IMR-90 (cell line): Measurements from ENCODE around the gene RPS6KA5. TPM values are rescaled to one million over a fixed set of nuclear protein-coding genes. Genes with fewer than 3 reads are reported as not detected.

Experiments used
- ATAC-seq: fragments of 200-7000 bp; cut with Tn5 transposase; 2 replicates; pipeline ENCODE4 v1.9.1; 2020; ENCODE audit warnings: low read depth, mild to moderate bottlenecking, moderate library complexity
- BruUV-seq: library from RNA; stranded (reverse); fragments of 400-500 nt; replicated peaks from 2 replicates; lab custom pipeline; 2021; lab: Mats Ljungman, UMichigan
- CTCF ChIA-PET: fragments of 300-600 bp; formaldehyde crosslinking; extraction: SDS; loops from one replicate; lab custom pipeline; 2021; ENCODE audit warnings: antibody characterized with exemption; lab: Yijun Ruan, JAX
- POLR2A ChIA-PET: fragments of 300-600 bp; sonication (Branson Sonifier 250); formaldehyde crosslinking; loops from one replicate; lab custom pipeline; 2022; ENCODE audit warnings: antibody characterized with exemption; ENCODE audit not compliant: unreplicated experiment; lab: Charles Lee
- DNase-seq: peaks from one replicate; pipeline ENCODE4 v3.0.0; 2013
- H2AFZ ChIP-seq: replicated peaks from 2 replicates; pipeline ENCODE3; 2013; ENCODE audit warnings: low read length, mild to moderate bottlenecking; ENCODE audit not compliant: poor library complexity
- H2AK5ac ChIP-seq: 2 replicates; pipeline ENCODE4 v1.6.1; 2013; ENCODE audit warnings: low read depth, low read length, inconsistent platforms
- H2AK9ac ChIP-seq: replicated peaks from 2 replicates; pipeline ENCODE3; 2013; ENCODE audit warnings: mild to moderate bottlenecking, low read depth, low read length, moderate library complexity; ENCODE audit not compliant: poor library complexity
- H2BK120ac ChIP-seq: 2 replicates; pipeline ENCODE4 v1.6.1; 2013; ENCODE audit warnings: low read depth, low read length, inconsistent platforms
- H2BK15ac ChIP-seq: 3 replicates; pipeline ENCODE4 v1.6.1; 2013; ENCODE audit warnings: low read depth, low read length, inconsistent platforms
- H2BK20ac ChIP-seq: 2 replicates; pipeline ENCODE4 v1.6.1; 2013; ENCODE audit warnings: low read depth, mild to moderate bottlenecking, inconsistent platforms, low read length, moderate library complexity
- H2BK5ac ChIP-seq: 2 replicates; pipeline ENCODE4 v1.6.1; 2013; ENCODE audit warnings: mild to moderate bottlenecking, low read depth, low read length, inconsistent platforms; ENCODE audit not compliant: poor library complexity, severe bottlenecking
- H3K14ac ChIP-seq: replicated peaks from 2 replicates; pipeline ENCODE4 v1.6.1; 2013; ENCODE audit warnings: low read depth, low read length, inconsistent platforms
- H3K18ac ChIP-seq: 2 replicates; pipeline ENCODE4 v1.6.1; 2013; ENCODE audit warnings: low read depth, low read length, control low read depth
- H3K23ac ChIP-seq: 2 replicates; pipeline ENCODE4 v1.6.1; 2013; ENCODE audit warnings: low read depth, low read length, inconsistent platforms
- H3K27ac ChIP-seq: 2 replicates; pipeline ENCODE4 v1.5.1; 2013; ENCODE audit warnings: mild to moderate bottlenecking, control low read depth, low read length; ENCODE audit not compliant: insufficient read depth
- H3K27me3 ChIP-seq: 2 replicates; pipeline ENCODE4 v1.6.1; 2013; ENCODE audit warnings: low read length; ENCODE audit not compliant: control insufficient read depth, insufficient read depth
- H3K36me3 ChIP-seq: 2 replicates; pipeline ENCODE4 v1.6.1; 2013; ENCODE audit warnings: low read length, mixed read lengths; ENCODE audit not compliant: control insufficient read depth, insufficient read depth
- H3K4ac ChIP-seq: 2 replicates; pipeline ENCODE4 v1.6.1; 2013; ENCODE audit warnings: low read depth, low read length, inconsistent platforms
- H3K4me1 ChIP-seq: 2 replicates; pipeline ENCODE4 v1.6.1; 2013; ENCODE audit warnings: low read length, mixed read lengths; ENCODE audit not compliant: control insufficient read depth, insufficient read depth
- H3K4me2 ChIP-seq: 2 replicates; pipeline ENCODE4 v1.6.1; 2013; ENCODE audit warnings: low read depth, mild to moderate bottlenecking, control low read depth, low read length, moderate library complexity
- H3K4me3 ChIP-seq: 2 replicates; pipeline ENCODE4 v1.5.1; 2013; ENCODE audit warnings: low read depth, mild to moderate bottlenecking, control low read depth, low read length, moderate library complexity; ENCODE audit not compliant: insufficient read depth
- H3K56ac ChIP-seq: 2 replicates; pipeline ENCODE4 v1.6.1; 2013; ENCODE audit warnings: low read length, inconsistent platforms; ENCODE audit not compliant: insufficient read depth; ENCODE audit errors: extremely low read depth
- H3K79me1 ChIP-seq, 2 experiments: 2 replicates each; pipeline ENCODE4 v1.6.1; 2013; ENCODE audit warnings: low read length in 2 of 2, inconsistent platforms in 1 of 2, low read depth in 1 of 2
- H3K9ac ChIP-seq: 2 replicates; pipeline ENCODE4 v1.6.1; 2013; ENCODE audit warnings: low read depth, low read length, control low read depth
- H3K9me1 ChIP-seq: 2 replicates; pipeline ENCODE4 v1.6.1; 2013; ENCODE audit warnings: low read length, inconsistent platforms; ENCODE audit not compliant: insufficient read depth
- H3K9me3 ChIP-seq: 2 replicates; pipeline ENCODE4 v1.6.1; 2013; ENCODE audit warnings: low read length; ENCODE audit not compliant: control insufficient read depth, insufficient read depth
- H4K20me1 ChIP-seq: 2 replicates; pipeline ENCODE4 v1.6.1; 2013; ENCODE audit warnings: low read length, inconsistent platforms; ENCODE audit not compliant: insufficient read depth
- H4K5ac ChIP-seq: 2 replicates; pipeline ENCODE4 v1.6.1; 2013; ENCODE audit warnings: mild to moderate bottlenecking, low read depth, low read length, control low read depth
- H4K8ac ChIP-seq, 2 experiments: 2 replicates each; pipeline ENCODE4 v1.6.1; 2013; ENCODE audit warnings: low read depth in 2 of 2, low read length in 2 of 2, control low read depth in 1 of 2, inconsistent platforms in 1 of 2
- H4K91ac ChIP-seq: 2 replicates; pipeline ENCODE4 v1.6.1; 2013; ENCODE audit warnings: low read depth, low read length, inconsistent platforms; ENCODE audit not compliant: insufficient read depth
- FOS ChIP-seq: fragments of 150-350 bp; IDR thresholded peaks from 2 replicates; pipeline ENCODE4 v1.6.1; 2016; ENCODE audit warnings: low read depth, low read length
- MAZ ChIP-seq: IDR thresholded peaks from 2 replicates; pipeline ENCODE4 v1.6.1; 2012; ENCODE audit warnings: low read depth, mild to moderate bottlenecking, low read length, improper control_type of control experiment, moderate library complexity, borderline replicate concordance
- RFX5 ChIP-seq: IDR thresholded peaks from 2 replicates; pipeline ENCODE4 v1.8.0; 2012; ENCODE audit warnings: low read depth, mild to moderate bottlenecking, low read length, moderate library complexity
- WGBS, 2 experiments: methylation state at CpG; one replicate each; pipeline versions ENCODE4 v1.1.5 to v1.1.7; 2013; ENCODE audit warnings: missing lambda C conversion rate in 2 of 2; ENCODE audit not compliant: insufficient read length in 1 of 2; ENCODE audit errors: extremely low coverage in 2 of 2; 5-methylcytosine and 5-hydroxymethylcytosine counted together
- dilution Hi-C: fragments of 300-500 bp; cut with HindIII; formaldehyde crosslinking; loops from one replicate; pipeline ENCODE4 v1.14.3; 2018; ENCODE audit warnings: low sequenced_read_pairs; ENCODE audit not compliant: unreplicated experiment
- in situ Hi-C: fragments of 300-500 bp; cut with MboI; formaldehyde crosslinking; loops from 3 replicates; pipeline ENCODE4 v1.14.3; 2019; ENCODE audit warnings: low sequenced_read_pairs, inconsistent platforms, mixed read lengths
- intact Hi-C: fragments of 100-400 bp; cut with micrococcal nuclease; formaldehyde crosslinking; loops from 2 replicates; pipeline ENCODE4 v1.10.0; 2022
- polyA plus RNA-seq, 3 experiments: library from polyadenylated mRNA; depleted of rRNA; stranded (reverse); fragments of >200 nt; gene quantifications; 2 replicates each; pipeline ENCODE4 v1.2.3, GENCODE V29; 2012; ENCODE audit warnings: low replicate concordance in 1 of 3
- total RNA-seq: library from RNA; depleted of rRNA; stranded (reverse); fragments of >200 nt; gene quantifications from 2 replicates; pipeline ENCODE4 v1.2.3, GENCODE V29; 2012
- TF ChIP-seq, protein P1 (sequence below): conservative IDR thresholded peaks from 2 replicates; pipeline ENCODE4 v1.5.1; 2012; ENCODE audit warnings: mild to moderate bottlenecking, low read depth, low read length, improper control_type of control experiment
- TF ChIP-seq, protein P2 (sequence below): fragments of 150-350 bp; IDR thresholded peaks from 2 replicates; pipeline ENCODE4 v1.6.1; 2017; ENCODE audit warnings: mild to moderate bottlenecking, antibody characterized with exemption, low read length, low read depth

Gene RPS6KA5
- total and polyA plus RNA-seq, 2 of the 4 experiments (the other 2 are of a cell fraction) = 0.36 TPM

DNA sequence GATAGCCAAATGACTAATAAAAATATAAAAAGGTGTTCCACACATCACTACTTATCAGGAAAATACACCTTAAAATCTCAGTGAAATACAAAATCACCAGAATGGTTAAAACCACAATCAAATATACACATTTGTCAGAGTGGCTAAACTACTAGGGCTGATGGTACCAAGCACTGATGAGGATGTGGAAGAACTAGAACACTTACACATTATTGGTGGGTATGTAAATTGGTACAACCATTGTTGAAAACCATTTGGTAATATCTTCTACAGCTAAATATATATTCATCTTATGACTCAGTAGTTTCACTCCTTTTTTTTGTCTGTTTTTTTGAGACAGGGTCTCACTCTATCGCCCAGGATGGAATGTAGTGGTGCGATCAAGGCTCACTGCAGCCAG lies 195.7 kb downstream of the RPS6KA5 start:
- no peak overlapping the region for H3K56ac ChIP-seq
- H3K4me3 ChIP-seq = no peak overlapping the region
- ATAC-seq (no peak), DNase-seq (no peak)
- no peaks in the 10 kb centered on the region for H3K36me3 ChIP-seq
- no peak overlapping the region for H4K5ac ChIP-seq
- ChIA-PET POLR2A (no interaction called here), CTCF (interaction anchor here (0.9 kb wide), 1 partner anchor 8 kb away, joined by 4 read pairs; no protein-coding TSS in a partner anchor)
- H2AK9ac ChIP-seq = no peak overlapping the region
- no peaks in the 10 kb centered on the region for H3K9me3 ChIP-seq
- no TSS peak for BruUV-seq
- H3K18ac ChIP-seq = no peak overlapping the region
- no peak overlapping the region for H4K8ac ChIP-seq
- no peak overlapping the region for H3K23ac ChIP-seq
- H3K4me2 ChIP-seq = no peak overlapping the region
- H3K14ac ChIP-seq = no peak overlapping the region
- TF ChIP-seq, protein P1, sequence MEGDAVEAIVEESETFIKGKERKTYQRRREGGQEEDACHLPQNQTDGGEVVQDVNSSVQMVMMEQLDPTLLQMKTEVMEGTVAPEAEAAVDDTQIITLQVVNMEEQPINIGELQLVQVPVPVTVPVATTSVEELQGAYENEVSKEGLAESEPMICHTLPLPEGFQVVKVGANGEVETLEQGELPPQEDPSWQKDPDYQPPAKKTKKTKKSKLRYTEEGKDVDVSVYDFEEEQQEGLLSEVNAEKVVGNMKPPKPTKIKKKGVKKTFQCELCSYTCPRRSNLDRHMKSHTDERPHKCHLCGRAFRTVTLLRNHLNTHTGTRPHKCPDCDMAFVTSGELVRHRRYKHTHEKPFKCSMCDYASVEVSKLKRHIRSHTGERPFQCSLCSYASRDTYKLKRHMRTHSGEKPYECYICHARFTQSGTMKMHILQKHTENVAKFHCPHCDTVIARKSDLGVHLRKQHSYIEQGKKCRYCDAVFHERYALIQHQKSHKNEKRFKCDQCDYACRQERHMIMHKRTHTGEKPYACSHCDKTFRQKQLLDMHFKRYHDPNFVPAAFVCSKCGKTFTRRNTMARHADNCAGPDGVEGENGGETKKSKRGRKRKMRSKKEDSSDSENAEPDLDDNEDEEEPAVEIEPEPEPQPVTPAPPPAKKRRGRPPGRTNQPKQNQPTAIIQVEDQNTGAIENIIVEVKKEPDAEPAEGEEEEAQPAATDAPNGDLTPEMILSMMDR = no peak
- TF ChIP-seq FOS (no peak), MAZ (no peak), RFX5 (no peak)
- TF ChIP-seq, protein P2, sequence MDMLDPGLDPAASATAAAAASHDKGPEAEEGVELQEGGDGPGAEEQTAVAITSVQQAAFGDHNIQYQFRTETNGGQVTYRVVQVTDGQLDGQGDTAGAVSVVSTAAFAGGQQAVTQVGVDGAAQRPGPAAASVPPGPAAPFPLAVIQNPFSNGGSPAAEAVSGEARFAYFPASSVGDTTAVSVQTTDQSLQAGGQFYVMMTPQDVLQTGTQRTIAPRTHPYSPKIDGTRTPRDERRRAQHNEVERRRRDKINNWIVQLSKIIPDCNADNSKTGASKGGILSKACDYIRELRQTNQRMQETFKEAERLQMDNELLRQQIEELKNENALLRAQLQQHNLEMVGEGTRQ = no peak
- H2BK120ac ChIP-seq = no peak overlapping the region
- no peak overlapping the region for H2BK15ac ChIP-seq
- H3K4me1 ChIP-seq = no peaks in the 10 kb centered on the region
- dilution Hi-C loops (no loop called here), in situ Hi-C loops (no loop called here), intact Hi-C loops (no loop called here)
- H2AK5ac ChIP-seq = no peak overlapping the region
- no peaks in the 10 kb centered on the region for H4K20me1 ChIP-seq
- H3K9me1 ChIP-seq = no peaks in the 10 kb centered on the region
- no peak overlapping the region for H3K4ac ChIP-seq
- H3K79me1 ChIP-seq = no peaks in the 10 kb centered on the region
- no peak overlapping the region for H3K9ac ChIP-seq
- no peak overlapping the region for H4K91ac ChIP-seq
- WGBS, 2 experiments = no CpG with 5 or more reads among the region's 2 CpGs
- no peaks in the 10 kb centered on the region for H3K27me3 ChIP-seq
- H2BK20ac ChIP-seq = no peak overlapping the region
- no peak overlapping the region for H2AFZ ChIP-seq
- no peak overlapping the region for H3K27ac ChIP-seq
- no peak overlapping the region for H2BK5ac ChIP-seq
